Femur (tissue), 1 donor: ENCODE data around the gene GPC6.

Experiments used
- DNase-seq: peaks from one replicate; pipeline ENCODE4 v3.0.0-alpha.2; 2017

The GPC6 gene

DNA sequence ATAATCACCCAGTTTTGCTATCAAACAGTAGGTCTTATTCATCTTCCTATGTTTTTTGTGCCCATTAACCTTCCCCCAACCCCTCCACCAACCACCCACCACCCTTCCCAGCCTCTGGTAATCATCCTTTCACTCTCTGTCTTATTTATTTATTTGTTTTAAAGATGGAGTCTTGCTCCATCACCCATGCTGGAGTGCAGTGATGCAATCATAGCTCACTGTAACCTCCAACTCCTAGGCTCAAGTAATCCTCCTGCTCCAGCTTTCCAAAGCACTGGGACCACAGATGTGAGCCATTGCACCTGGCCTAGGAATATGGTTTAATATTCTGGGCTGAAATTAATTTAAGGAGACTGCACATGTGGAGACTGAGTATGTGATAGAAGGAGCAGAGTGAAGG lies 527.0 kb downstream of the GPC6 start:
- no peak for DNase-seq

DNA sequence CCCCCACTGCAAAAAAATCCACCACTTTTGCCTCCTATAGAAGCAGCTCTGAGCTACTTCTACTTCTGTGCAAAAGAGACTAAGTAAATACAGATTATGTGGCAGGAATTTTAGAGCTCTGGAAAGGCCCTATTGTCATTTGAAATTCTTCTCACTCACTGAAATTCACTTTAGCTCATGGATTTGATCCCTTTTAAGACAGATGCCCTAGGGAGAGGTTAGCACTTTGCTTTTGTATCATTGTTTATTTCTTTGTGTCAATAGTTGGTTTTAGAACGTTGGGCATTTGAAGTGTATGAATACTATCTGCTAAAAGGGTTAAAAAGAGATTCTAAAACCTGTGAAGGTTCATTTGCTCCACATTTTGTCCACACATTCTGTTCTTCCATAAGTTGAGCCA lies 528.7 kb downstream of the GPC6 start:
- DNase-seq, result no peak

DNA sequence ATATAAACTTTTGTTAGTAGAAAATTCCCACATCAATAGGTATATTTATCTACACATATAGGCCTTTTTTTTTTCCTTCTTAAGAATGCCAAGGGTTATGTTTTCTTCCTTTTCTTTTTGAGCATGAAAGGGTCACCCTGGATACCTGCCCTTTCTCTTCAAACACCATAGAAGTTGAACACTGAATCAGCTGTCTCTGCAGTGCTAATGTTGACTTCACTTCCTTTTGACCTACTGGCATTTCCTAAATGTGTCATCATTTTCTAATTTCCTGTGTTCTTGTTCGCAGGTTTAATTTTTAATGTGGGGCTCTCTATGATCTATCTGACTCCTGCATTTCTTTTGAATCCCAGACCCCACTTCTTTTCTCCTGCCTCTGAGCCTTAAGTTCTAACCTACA lies 532.0 kb downstream of the GPC6 start:
- no peak for DNase-seq

DNA sequence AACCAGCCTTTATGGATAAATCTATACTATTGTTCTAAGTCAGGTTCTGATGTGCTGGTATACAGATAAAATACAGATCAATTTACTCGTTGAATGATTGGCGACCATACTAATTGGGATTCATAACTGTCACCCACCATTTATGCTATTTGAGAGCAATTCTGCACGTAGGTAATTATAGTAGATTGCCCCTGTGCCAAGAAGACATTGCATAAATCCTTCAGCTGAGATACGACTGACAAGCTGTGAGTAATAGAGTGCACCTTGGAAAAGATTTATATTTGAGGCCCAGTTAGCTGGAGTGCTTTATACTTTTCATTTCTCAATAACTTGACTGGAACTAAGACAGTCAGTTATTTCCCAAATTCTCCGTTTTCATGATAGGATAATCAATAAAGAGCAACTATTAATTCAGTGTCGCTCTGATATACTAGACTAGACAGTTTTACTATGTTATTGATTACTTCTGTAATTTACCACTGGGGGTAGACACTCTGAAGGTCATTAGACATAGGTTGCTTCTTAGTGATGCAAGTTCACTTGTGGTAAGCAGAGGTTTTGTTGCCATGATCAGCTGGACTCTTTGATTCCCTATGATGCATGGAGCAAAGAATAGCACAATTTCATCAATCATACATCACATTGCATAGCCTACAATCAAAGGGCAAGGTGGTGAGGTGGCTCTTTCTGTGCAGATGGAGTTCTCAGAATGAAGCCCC lies 536.3 kb downstream of the GPC6 start:
- no peak for DNase-seq

DNA sequence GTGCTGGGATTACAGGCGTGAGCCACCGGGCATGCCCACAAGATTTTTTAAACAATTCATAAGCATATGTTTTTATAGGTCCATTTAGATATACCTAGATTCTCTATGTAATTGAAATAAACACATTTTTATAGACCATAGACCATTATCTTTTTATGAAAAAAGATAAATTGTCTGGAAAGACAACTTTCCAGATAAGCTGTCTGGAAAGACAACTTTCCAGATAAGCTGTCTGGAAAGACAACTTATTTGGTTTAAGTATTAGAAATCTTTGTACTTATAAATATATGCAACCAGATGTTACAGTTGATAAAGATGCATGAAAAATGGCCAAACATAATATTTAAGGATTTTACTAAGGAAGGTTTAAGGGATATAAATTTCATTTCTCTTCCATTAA lies 538.5 kb downstream of the GPC6 start:
- DNase-seq, result no peak

DNA sequence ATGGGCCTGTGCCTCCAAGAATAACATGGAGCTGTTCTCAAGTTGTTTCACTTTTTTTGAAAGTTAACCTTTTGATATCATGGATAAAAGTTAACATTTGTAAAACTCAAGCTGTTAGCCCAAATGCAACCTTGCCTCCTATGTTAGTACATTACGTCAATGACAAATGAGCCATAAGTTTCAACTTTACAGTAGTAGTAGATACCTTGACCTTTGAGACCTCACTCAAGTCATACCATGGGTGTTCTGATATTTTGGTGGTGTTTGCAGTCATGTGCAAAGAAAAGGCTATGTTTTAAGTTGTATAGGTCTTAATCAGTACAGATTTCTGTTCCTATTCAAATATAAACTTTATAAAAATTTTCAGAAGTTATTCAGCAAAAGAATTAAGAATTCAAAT lies 539.2 kb downstream of the GPC6 start:
- DNase-seq, result no peak

DNA sequence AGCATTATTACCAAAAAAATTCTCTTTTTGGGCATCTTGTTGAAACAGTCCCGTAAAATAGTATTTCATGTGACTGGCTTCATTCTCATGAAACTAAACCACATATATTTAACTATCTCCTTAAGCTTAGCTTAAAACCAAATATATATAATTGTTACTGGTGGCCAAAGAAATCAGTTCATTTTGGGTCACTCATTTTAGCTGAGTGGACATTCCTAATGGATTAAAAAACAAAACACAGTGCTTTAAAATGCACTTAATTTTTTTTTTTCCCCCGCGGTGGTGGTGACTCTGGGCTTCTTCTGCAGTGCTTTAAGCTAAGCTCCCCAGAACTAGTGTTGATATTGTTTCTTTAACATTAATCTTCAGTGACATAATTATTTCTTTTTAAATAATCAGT lies 540.1 kb downstream of the GPC6 start:
- no peak for DNase-seq

DNA sequence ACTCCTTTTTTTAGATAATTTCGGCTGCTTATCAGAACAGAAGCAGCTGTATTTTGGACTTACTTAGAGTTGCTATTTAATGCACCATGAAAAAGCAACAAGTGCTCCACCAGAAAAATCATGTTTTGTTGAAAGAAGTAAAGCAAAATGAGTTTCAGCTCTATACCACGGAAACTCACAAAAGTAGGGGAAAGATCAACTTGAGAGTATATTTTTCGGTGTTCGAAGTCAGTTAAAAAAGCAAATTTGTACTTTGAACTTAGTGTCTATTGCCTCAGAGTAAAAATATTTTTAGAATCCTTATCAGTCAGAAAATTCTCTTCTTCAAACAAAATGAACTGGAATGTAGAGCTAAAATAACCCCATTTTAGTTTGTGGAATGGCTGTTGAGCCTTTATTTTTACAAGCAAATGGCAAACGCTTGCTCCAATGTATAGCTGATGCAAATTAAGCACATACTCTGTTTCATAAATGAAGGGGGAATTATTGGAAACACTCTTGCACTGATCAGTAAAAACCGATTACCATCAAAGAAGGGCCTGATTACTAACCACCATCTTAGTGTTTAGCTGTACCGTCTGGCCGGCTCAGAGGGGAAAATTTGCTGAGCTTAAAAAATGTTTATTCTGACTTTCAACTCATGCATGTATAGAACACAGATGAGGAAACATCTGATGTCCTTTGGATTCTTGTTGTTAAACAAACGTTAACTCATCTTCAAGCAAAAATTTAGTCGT lies 540.7 kb downstream of the GPC6 start:
- no peak for DNase-seq

DNA sequence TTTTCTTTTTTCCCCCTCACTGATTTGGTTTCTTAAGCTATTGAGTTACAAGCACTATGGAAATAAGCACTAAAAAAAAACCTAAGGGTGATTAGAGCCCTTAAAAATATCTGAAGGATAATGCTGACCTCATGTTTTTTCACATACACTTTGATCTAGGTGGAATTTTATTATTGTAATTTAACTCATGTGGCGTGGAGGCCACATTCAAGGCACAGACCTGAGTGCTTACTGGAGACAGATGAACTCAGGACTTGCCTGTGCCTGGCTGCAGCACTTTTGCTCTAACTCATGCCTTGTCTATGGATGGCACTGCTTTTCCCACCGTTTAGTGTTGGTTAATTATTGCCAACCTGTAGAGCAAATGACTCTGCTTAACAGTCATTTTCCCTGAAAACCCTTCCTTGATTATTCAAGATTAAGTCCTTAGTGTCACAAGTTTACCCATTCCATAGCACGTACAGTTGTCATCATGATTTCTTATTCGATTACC lies 541.4 kb downstream of the GPC6 start:
- DNase-seq, result no peak

DNA sequence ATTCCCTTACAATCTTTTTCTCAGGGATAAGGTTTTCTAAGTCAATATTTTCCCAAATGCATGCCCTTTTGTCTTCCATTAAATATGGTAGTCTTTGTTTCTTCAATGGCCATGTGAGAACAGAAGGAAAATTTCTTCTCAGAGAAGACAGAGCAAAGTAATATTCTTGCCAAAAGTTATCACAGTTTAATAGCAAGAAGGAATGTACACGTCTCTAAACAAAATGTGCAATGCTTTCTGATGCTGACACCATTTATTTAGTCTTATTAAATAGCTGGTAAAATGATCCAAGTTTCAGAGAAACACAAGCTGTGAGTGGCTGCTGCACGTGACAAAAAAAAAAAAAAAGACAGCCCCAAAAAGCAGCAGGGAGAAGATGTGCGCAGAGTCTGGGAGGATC lies 542.5 kb downstream of the GPC6 start:
- no peak for DNase-seq

DNA sequence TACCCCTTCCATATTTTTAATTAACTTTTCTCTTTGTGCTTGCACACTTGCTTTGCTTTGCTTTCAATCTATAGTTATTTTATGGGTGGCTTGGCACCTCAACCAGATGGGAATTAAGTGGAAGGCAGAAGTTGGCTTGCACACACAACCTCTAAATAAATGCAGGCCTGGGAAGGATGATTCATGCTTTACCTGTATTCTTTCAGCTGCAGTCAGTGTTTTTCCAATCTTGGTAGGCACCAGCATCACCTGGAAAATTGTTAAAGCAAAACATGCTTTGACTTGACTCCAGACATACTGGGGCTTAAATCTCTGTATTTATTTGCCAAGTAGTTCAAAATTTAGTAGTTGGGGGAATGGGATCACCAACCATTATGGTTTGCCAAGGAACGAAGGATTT lies 543.0 kb downstream of the GPC6 start:
- no peak for DNase-seq

DNA sequence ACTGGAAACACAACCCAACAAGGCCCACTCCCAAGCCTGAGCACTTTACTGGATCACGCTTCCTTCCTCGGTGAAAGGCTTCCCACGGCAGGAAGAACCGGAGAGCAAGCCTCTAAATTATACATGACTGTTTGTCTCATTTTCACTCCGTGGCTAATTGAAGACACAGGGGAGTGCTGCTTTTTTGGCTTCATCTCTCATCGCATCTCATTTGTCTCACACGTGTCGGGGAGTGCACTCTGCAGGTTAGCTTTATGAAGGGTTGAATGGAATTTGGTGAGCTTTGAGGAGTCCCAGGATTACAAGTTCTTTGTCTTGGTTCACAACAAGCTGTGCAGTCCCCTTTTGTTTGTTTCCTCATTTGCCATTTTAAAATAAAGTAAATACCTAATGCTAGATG lies 544.6 kb downstream of the GPC6 start:
- DNase-seq, result no peak

DNA sequence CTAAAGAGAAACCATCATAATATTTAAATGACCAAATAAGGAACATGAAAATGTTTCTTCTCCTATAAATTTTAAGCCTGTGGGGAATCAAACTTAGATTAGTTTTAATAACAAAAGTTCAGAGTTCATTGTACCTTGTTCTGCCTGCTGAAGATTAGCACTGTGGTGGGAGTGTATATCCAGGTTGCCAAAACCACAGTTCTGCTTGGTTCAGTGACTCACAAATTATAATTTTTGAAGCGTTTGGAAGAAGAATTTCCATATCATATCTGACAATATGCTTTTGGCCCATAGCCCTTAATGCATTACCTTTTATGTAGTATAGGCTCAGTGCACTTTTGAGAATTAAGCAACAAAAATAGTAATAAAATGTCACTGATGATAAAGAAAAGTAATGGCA lies 545.2 kb downstream of the GPC6 start:
- no peak for DNase-seq

DNA sequence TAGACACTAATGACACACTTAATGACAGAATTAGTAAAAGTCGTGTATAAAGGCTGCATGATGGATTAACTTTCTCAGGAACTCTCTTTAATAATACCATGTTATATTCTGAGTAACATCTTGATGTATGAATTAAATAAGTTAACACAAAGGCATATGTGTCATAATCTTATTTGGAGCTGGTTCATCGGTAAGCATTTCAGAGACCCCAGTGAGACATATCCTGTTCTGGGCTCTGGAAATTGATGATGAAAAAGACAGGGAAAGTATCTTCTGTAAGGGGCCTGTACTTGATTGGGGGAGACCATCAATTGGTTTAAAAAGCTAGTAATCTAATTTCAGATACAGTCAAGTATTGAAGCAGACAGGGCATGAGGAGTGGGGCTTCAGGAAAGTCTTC lies 547.9 kb downstream of the GPC6 start:
- no peak for DNase-seq

DNA sequence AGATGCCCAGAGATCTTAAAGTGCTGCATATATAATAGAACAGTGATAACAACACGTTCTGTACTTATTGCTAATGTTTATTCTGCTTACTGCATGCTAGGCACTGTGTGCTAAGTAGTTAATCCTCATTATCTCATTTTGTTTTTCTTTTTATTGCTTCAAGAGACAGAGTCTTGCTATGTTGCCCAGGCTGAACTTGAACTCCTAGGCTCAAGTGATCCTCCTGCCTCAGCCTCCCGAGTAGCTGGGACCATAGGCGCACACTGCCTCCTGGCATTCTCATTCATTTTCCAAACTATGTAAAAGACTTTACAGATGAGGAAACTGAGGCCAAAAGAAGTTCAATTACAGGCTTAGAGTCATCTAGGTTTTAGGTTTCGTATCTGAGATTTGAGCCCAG lies 548.4 kb downstream of the GPC6 start:
- no peak for DNase-seq

DNA sequence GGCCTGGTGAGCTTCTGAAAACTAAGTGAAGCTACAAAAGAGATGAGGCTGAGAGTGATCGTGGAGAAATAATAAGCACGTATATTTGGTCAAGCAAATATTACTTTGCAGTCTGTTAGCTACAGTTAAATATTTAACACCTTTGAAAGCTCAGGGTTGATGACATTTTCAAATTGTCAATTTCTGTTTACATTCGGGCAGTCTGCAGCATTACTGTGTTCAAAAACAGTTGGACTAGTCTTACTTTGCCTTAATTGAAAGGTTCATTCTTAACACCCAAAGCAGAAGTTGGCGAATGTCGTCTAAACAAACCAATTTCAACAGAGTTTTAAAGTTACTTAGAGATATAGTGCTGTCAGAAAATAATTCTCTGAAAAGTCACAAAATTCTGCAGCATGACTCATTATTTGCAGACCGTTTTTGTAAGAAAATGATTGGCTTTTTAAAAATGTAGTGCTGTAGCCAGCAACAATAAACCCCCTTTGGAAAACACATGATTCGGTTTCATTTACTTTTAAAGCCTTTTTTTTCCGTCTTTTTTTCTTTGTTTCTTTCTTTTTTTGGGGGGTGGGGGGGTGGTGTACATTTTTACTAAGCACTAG lies 549.0 kb downstream of the GPC6 start:
- DNase-seq, result no peak

DNA sequence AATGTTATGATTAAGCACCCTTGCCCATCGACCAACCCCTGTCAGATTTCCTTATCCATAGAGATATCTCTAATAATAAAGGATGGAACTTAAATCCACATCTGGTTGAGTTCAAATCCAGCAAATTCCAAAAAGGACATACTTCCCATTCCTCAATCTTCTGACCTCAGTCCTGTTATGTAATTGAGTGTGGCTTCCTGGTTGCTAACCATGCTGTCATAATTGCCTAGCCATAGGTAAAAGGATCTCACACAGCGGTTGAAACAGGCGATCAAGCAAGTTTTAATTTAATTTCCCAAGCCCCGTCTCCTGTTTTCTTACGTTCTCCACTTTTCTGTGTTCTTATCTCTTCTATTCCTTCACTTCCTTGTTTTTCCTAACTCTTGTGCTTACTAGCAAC lies 550.3 kb downstream of the GPC6 start:
- no peak for DNase-seq

DNA sequence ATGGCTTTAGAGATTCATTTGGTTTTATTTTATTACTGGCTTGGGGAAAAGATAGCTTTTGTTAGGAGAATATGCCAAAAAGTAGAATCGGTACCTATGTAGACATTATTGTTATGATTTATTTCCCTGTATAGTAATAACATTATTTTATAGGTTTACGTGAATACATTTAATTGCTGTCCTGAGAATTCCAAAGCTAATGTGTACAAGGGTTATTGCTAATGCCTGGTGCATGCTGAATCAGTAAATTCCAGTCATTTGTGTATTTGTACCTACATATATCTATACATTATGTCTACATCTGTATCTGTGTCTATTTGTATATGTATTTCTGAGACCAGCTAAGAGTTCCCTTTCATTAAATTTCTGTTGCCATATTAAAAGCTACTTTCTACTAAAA lies 550.9 kb downstream of the GPC6 start:
- no peak for DNase-seq

DNA sequence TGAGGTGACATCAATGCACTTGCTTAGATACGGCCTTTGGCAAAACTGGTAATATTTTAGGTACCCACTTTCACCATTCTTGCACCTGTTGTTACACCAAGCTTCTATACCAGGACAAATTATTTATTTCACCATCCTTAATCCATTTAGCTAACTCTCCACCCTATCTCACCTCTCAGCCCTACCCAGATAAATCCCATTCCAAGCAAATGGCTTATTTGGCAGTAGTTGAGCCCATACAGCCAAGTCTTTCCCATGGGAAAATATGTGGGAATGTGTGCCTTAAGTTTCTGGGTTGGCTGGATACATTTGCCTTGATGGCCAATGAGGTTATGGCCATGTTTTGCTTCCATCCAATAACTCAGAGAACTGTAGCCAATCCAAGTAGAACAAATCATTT lies 551.9 kb downstream of the GPC6 start:
- no peak for DNase-seq

DNA sequence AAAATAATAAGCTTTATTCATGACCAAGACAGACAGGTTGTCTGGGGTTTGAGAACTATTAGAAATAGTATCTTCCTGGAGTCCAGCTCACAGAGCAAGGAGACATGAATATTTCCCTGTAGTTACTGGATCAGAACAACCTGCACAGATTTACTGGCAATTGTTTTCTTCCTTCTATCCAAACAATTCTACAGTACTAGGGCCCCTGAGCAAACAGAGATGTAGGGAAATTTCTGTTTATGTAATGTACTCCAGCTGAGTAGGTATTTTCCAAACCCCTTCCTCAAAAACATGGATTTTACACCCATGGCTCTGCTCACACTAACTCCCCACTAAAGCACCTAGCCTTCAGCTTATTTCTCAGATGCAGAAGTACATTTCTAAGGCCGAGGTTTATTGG lies 557.6 kb downstream of the GPC6 start:
- no peak for DNase-seq

DNA sequence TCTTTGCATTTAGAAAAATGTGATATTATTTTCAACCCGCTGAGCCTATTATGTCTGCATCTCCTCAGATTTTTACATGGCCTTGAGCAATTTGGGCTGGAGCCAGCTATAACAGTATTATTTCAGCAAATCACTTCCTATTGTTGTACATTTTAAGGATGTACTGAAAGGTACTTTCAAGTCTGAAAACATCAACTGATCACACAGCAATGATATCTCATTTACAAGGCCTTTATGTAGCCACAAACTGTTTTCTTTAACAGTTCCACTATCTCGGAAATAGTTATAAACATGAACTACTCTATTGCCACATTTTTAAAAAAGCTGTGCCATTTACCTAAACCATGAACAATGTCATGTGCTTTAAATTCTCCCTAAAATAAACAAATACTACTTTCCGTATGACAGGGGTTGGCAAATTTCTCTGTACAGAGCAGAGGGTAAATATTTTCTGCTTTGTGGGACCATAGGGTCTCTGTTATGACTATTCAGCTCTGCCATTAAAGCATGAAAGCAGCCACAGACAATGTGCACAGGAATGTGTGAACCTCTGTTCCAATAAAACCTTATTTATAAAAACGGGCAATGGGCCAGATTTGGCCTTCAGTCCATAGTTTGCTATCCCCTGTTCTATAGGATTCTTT lies 560.4 kb downstream of the GPC6 start:
- DNase-seq, result no peak

DNA sequence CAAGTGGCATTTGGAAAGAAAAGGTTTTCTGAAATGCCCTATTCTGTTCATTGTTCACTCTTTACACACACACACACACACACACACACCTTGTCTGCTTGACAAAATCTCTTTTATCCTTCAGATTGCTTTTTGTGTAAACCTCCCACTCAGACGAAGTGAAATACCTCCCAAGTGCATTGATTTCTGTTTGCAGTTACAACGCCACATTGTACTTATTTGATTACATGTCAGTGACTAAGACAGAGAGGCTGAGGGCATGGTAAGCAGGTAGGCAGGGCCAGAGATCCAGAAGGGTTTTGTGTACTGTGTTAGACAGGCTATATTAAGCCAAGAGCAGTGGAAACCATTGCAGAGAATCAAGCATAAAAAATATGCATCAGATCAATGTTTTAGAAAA lies 561.8 kb downstream of the GPC6 start:
- DNase-seq, result no peak

DNA sequence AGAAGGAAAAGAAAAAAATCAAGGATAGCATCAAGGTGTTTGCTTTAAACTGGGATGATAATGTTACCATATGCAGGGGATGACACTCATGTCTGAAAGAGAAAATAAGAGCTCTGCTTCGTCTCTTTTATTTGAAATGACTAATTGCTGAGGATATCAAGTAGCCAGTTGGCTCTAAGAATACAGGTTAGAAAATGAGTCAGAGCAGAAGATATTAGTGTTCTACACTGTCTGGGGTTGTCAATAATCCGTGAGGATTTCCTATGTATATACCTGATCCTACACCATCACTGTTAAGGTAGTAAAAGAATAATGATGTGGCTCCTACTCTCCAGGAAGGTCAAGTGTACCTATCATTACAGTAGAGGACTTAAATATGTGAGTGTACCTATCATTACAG lies 562.5 kb downstream of the GPC6 start:
- DNase-seq, result no peak
